ENCODE measurements around the gene BCAR1. TPM values are rescaled to one million over a fixed set of nuclear protein-coding genes. Genes with fewer than 3 reads are reported as not detected.

BCAR1 gene
- total RNA-seq, 4 donors from 2014 or later: 26.5 to 39.2 (median 30.9) TPM

- H3K27me3 ChIP-seq: peaks cover 8% of the 10 kb centered on the region
- no peaks in the 10 kb centered on the region for H3K9me3 ChIP-seq
- WGBS: 78% methylated on average over 11 of the region's 17 CpGs
- TF ChIP-seq, protein P1, sequence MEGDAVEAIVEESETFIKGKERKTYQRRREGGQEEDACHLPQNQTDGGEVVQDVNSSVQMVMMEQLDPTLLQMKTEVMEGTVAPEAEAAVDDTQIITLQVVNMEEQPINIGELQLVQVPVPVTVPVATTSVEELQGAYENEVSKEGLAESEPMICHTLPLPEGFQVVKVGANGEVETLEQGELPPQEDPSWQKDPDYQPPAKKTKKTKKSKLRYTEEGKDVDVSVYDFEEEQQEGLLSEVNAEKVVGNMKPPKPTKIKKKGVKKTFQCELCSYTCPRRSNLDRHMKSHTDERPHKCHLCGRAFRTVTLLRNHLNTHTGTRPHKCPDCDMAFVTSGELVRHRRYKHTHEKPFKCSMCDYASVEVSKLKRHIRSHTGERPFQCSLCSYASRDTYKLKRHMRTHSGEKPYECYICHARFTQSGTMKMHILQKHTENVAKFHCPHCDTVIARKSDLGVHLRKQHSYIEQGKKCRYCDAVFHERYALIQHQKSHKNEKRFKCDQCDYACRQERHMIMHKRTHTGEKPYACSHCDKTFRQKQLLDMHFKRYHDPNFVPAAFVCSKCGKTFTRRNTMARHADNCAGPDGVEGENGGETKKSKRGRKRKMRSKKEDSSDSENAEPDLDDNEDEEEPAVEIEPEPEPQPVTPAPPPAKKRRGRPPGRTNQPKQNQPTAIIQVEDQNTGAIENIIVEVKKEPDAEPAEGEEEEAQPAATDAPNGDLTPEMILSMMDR (IDR thresholded peaks at IDR 0.05): no peak
- TF ChIP-seq EP300 (IDR thresholded peaks at IDR 0.05) (no peak), POLR2A (IDR thresholded peaks at IDR 0.05) (no peak), POLR2AphosphoS5 (IDR thresholded peaks at IDR 0.05) (no peak)
- H3K4me3 ChIP-seq: no peak overlapping the region
- peaks cover 38% of the 10 kb centered on the region for H3K36me3 ChIP-seq
- no peak overlapping the region for H3K27ac ChIP-seq
- peaks cover under 1% of the 10 kb centered on the region for H3K4me1 ChIP-seq
- no peak for DNase-seq (ENCODE audit: low spot score in 2 of 2)
Observed at GRCh38 chr16:75228143-75228976, 23.1 kb downstream of the BCAR1 start.

- WGBS: 70% methylated on average over 12 of the region's 18 CpGs
- no peaks in the 10 kb centered on the region for H3K4me1 ChIP-seq
- no peak for TF ChIP-seq POLR2AphosphoS5 (IDR thresholded peaks at IDR 0.05)
- no peak for TF ChIP-seq EP300 (IDR thresholded peaks at IDR 0.05)
- no peak for TF ChIP-seq POLR2A (IDR thresholded peaks at IDR 0.05)
- H3K4me3 ChIP-seq: no peak overlapping the region
- no peak overlapping the region for H3K27ac ChIP-seq
- H3K27me3 ChIP-seq: peaks cover 8% of the 10 kb centered on the region
- no peak for DNase-seq (ENCODE audit: low spot score in 2 of 2)
- H3K36me3 ChIP-seq: peaks cover 30% of the 10 kb centered on the region
- H3K9me3 ChIP-seq: no peaks in the 10 kb centered on the region
Observed at GRCh38 chr16:75227361-75228142, 23.9 kb downstream of the BCAR1 start.

- Histone ChIP-seq H3K9me3 (no peaks in the 10 kb centered on the region), H3K27ac (no peak overlapping the region), H3K4me3 (no peak overlapping the region), H3K27me3 (peaks cover 8% of the 10 kb centered on the region), H3K4me1 (no peaks in the 10 kb centered on the region), H3K36me3 (peaks cover 30% of the 10 kb centered on the region)
- 75% methylated on average over 10 of the region's 22 CpGs for WGBS
- no peak for DNase-seq (ENCODE audit: low spot score in 2 of 2)
- TF ChIP-seq POLR2A (IDR thresholded peaks at IDR 0.05) (no peak), EP300 (IDR thresholded peaks at IDR 0.05) (no peak), POLR2AphosphoS5 (IDR thresholded peaks at IDR 0.05) (no peak)
- TF ChIP-seq, protein P1 (IDR thresholded peaks at IDR 0.05): no peak
Observed at GRCh38 chr16:75226550-75227360, 24.7 kb downstream of the BCAR1 start.

GRCh38 chr16:75225678-75226515 lies 25.5 kb downstream of the BCAR1 start:
- no peaks in the 10 kb centered on the region for H3K4me1 ChIP-seq
- H3K27ac ChIP-seq: no peak overlapping the region
- H3K4me3 ChIP-seq: no peak overlapping the region
- no peaks in the 10 kb centered on the region for H3K9me3 ChIP-seq
- peak in 1 of 2 donors; percentile 66 for DNase-seq (ENCODE audit: low spot score in 2 of 2)
- TF ChIP-seq, protein P1 (IDR thresholded peaks at IDR 0.05): no peak
- TF ChIP-seq POLR2AphosphoS5 (IDR thresholded peaks at IDR 0.05): no peak
- TF ChIP-seq EP300 (IDR thresholded peaks at IDR 0.05): no peak
- TF ChIP-seq POLR2A (IDR thresholded peaks at IDR 0.05): no peak
- H3K36me3 ChIP-seq: peaks cover 26% of the 10 kb centered on the region
- H3K27me3 ChIP-seq: peaks cover 8% of the 10 kb centered on the region
- 66% methylated on average over 25 of the region's 26 CpGs for WGBS

DNA sequence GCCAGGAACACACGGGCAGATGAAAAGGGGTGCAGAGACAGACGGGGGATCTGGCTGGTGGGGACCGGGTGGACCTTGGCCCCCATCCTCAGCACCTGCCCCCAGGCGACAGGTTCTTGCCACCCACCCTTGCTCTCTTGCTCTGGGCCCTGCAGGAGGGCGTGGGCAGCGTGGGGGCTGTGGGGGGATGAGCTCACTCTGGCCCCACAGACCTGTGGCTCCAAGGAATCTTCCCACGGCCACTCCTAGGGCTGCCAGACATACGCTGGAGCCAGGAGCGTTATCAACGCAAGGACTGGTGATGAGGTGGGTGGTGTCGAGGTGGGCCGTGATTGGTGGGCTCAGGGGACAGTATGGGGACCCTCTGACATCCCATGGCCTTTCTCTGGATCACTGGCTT lies 26.3 kb downstream of the BCAR1 start:
- H3K4me3 ChIP-seq: no peak overlapping the region
- no peaks in the 10 kb centered on the region for H3K4me1 ChIP-seq
- 52% methylated on average over 11 of the region's 12 CpGs for WGBS
- H3K9me3 ChIP-seq: no peaks in the 10 kb centered on the region
- TF ChIP-seq POLR2AphosphoS5 (IDR thresholded peaks at IDR 0.05): no peak
- TF ChIP-seq EP300 (IDR thresholded peaks at IDR 0.05): no peak
- TF ChIP-seq, protein P1 (IDR thresholded peaks at IDR 0.05): no peak
- TF ChIP-seq POLR2A (IDR thresholded peaks at IDR 0.05): no peak
- DNase-seq (ENCODE audit: low spot score in 2 of 2): no peak
- no peak overlapping the region for H3K27ac ChIP-seq
- H3K36me3 ChIP-seq: peaks cover 24% of the 10 kb centered on the region
- peaks cover 8% of the 10 kb centered on the region for H3K27me3 ChIP-seq

All from suprapubic skin (tissue), 4 donors.